GM21515 (cell line): ENCODE measurements around the gene DUSP7.

ENCODE experiments used
- ATAC-seq: cut with Tn5 transposase; IDR thresholded peaks from one replicate; pipeline ENCODE4 v1.9.1; 2021; ENCODE audit not compliant: unreplicated experiment

The DUSP7 gene

GRCh38 chr3:52068730-52069129, 12.4 kb upstream of the DUSP7 start:
- ATAC-seq = no peak

DNA sequence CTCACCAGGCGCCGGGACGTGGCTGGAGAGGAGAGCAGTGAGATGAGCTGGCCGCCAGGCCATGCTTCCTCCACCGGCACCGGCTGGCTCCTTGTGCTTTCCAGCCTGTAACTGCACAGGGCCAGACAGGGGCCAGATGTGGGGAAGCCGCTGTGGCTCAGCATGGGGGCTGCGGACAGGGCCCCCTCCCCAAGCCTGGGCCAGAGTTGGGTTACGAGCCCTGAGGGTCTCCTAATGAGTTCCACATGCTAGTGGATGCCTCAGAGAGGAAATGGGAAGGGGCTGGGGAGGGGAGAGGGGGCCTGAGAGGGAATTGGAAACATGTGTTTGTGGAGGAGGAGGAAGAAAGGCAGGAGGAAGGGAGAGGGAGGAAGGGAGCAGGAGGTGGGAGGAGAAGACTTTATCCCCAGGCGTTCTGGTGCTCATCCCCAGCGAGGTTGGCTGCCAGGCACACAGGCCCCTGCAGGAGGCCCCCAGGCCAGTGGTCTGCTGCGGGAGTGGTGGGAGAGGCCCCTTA, 11.7 kb upstream of the DUSP7 start:
- ATAC-seq = no peak

GRCh38 chr3:52067526-52067925, 11.2 kb upstream of the DUSP7 start:
- no peak for ATAC-seq

- no peak for ATAC-seq
Observed at GRCh38 chr3:52067046-52067445, 10.7 kb upstream of the DUSP7 start.

GRCh38 chr3:52065264-52065756, 8.9 kb upstream of the DUSP7 start:
- no peak for ATAC-seq

- ATAC-seq = no peak
Observed at GRCh38 chr3:52064561-52064960, 8.2 kb upstream of the DUSP7 start.

DNA sequence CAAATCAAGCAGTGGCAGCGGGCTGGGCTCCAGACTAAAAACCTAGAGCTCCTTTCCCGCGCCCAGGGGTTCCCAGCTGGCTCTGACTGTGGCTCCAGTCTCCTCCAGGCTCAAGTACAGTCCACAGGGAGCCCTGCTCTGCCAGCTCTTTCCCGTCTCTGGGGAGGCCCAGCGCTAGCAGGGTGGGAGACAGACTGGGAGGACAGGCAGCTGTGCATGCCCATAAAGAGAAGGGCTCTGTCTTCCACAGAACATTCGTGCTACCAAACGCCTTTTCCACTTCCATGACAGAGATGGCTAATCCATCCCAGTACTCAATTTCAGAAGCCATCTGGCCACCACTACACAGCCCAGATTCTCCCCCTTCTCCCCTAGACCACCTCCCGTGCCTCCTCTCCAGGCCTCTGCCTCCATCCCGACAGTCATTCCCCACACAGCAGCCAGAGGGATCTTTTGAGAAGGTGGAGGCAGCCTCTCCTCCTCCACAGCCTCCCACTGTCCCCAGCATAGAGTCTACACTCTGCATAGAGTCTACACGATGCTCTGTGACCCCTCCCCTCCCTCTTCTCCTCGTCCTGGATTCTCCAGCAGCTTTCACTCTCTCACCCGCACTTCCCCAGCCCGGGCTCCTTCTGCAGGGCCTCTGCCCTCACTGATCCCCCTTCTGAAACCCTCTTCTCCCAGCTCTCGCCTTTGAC, 6.8 kb upstream of the DUSP7 start:
- ATAC-seq = no peak

DNA sequence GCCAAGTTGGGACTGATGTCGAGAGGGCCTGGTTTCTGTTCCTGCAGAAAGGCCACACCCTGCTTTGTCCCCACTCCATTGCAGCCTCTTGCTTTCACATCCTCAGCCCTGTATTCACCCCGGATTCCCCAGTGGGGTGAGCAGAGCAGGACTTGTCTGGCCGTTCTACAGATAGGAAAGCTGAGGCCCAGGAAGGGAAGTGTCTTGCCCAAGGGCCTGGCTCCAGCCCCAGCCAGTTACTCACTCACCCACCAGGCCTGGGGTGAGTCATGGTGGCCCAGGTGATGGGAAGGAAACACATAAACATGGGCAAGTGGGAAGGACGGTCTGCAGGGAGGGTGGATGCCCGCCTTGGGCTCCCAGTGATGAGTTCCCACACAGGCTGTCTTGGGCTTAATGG, 6.1 kb upstream of the DUSP7 start:
- ATAC-seq = peak; percentile 34

DNA sequence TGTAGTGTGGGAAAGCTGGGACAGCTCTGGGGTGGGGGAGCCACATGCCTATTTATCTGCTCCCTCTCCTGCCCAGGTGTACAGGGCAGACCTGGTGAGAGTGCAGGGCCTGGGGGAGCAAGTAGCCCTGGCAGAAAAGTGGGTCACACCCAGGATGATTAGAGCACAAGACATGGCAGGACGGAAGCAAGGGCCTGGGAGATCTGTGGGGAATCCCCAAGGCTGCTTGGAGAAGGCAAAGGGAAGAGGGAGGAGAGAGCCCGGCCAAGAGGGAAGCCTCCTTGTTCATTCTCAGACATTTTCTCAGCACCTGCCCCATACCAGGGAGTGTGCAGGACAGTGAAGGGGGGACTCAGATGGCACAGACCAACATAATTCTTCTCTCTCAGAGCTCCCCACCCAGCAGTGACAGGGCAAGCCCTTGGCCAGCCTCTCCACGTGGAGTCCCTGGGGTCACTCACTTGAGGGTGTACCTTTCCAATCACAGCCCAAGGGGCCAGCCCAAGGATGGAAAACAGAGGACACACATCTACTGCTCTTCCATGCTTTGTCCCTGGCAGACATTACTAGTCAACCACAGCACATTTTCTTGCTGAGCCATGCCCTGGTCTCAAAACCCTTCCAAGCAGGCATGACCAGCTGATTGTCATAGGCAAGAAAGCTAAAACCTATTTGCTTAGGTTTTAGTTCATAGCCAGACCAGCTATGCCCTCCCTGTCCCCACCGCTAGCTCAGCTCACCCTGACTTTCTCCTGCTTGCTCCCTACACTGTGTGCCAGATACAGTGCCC, 4.9 kb upstream of the DUSP7 start:
- ATAC-seq = no peak

GRCh38 chr3:52059781-52060180, 3.4 kb upstream of the DUSP7 start:
- ATAC-seq = no peak

DNA sequence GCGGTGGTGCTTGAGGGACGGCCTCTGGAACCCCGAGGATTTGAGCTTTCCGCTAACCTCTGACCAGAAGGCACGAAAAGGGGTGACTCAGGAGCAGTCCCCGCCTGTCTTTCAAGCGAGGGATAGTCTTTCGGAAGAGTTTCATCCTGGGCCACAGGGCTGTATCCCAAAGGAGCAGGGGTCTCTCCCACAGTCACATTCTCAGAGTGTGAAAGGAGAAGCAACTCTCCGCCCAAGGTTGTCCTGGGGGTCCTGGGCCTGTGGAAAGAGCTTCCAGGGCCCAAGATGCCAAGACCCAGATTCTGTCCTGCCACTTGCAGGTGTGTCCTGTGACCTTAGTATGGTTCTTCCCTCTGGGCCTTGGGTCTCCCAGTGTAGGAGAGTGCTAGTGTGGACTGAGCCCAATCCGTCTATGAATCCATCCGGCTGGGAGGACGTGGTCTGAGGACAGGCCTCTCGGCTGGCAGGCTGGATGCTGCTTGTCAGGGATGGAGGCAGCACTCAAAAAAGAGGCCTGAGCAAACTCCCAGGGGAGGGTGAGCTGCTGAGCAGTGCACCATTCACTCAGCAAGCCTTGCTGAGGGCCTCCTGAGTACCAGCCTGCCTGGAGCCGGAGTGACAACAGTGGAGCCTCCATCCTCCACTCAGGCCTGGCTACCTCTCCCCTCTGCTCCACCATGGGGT, 1.6 kb upstream of the DUSP7 start:
- no peak for ATAC-seq

DNA sequence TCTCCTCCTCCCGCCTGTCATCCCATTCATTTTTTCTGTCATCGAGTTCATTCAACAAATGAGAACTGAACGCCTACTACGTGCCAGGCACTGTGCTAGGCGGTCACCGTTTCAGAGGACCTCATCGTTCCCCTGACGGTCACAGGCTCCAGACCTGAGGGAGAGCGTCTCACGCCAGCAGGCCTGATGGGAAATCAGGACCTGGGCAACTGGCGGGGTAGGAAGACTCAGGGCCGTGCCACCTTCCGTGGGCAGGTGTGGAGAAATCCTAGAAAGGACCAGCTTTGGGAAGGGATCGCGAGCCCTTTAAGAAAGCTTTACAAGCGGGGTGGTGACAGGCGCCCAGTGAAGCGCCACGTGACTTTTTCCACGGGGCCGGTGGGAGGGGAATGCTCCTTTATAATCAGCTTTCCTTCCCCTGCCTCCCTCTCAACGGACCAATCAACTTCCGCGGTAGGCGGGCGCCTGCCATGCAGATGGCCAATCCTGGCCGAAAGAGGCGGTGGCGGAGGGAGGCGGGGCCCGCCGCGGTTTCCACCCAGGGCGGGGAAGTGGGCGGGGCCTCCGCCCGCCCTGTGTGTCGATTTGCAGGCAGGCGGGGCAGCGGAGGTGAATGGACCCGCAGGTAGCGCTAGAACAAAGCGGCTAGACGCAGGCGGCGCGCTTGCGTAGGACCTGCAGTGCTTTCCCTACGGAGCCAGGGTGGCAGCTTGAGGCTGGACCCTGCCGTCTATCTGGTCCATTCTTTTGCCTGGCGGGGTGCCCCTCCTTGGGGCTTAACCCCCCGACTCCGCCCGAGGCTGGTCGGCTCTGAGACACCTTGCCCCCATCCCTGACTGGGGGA, 819 bp upstream of the DUSP7 start:
- peak; percentile 78 for ATAC-seq

DNA sequence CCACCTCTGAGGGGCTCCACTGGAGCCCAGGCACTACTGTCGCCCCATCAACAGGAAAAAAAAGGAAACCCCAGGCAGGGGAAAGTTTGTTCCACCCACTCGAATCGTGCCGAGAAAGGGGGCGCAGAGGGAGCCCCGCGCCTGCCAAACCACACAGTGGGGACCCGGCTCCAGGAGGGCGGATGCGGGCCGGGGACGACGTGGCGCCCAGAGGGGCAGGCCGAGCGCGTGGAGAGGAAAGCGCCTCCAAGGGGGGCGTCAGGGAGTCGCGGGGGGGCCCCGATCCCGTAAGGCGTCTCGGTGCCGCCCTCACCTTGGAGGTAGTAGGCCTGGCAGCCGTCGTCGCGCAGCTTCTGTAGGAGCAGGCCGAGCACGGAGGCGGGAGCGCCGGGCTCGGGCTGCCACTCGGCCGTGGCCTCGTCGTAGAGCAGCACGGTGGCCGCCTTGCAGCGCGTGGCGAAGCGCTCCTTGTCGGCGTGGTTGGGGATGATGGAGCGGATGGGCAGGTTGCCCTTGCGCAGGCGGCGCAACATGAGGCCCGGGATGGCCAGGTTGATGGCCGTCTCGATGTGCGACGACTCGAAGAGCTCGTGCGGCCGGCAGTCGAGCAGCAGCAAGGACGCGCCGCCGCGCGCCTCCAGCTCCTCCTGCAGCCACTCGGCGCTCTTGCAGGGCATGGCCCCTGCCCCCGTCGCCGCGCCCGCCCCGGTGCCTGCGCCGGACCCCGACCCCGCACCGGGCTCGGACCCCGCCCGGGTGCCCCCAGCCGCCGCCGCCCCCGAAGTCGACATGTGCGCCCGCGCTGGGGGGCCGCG, 627 bp downstream of the DUSP7 start:
- ATAC-seq = peak; percentile 7

DNA sequence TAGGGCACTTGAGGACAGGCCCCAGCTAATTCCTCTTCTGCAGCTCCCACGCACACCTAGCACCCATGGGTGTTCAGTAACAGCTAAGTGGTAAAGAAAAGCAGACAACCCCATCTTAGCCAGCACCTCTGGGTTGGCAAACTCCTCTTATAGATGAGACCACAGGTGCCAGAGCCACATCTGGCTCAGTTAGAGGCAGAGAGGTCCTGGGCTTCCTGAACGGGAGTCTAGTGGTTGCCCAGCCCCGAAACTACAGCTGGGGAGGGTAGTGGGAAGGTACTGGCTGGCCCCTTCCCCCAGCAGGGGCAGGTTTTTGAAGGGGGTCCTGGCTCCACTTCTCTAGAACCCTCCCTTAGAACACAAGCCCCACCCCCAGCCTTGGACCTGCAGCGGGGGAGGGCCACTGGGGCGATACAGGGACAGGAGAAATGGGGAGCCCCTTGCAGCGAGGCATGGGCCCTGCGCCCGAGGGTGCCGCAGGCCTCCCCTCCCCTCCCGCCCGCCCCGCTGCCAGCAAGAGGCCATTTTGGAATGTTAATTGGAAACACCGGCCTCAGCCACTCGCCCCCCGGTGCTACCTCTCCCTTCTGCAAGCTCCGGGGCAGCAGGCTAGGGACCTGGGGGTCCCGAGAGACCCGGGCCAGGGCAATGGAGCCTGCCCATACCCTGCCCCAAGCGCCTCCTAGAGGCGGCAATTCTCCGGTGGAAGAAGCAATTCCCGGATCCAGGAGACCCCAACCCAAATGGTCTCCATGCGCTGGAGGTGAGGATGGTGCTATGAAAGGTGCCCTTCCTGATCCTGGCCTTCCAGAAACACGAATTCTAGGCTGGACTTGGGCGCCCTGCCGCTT, 1.5 kb downstream of the DUSP7 start:
- ATAC-seq = no peak

DNA sequence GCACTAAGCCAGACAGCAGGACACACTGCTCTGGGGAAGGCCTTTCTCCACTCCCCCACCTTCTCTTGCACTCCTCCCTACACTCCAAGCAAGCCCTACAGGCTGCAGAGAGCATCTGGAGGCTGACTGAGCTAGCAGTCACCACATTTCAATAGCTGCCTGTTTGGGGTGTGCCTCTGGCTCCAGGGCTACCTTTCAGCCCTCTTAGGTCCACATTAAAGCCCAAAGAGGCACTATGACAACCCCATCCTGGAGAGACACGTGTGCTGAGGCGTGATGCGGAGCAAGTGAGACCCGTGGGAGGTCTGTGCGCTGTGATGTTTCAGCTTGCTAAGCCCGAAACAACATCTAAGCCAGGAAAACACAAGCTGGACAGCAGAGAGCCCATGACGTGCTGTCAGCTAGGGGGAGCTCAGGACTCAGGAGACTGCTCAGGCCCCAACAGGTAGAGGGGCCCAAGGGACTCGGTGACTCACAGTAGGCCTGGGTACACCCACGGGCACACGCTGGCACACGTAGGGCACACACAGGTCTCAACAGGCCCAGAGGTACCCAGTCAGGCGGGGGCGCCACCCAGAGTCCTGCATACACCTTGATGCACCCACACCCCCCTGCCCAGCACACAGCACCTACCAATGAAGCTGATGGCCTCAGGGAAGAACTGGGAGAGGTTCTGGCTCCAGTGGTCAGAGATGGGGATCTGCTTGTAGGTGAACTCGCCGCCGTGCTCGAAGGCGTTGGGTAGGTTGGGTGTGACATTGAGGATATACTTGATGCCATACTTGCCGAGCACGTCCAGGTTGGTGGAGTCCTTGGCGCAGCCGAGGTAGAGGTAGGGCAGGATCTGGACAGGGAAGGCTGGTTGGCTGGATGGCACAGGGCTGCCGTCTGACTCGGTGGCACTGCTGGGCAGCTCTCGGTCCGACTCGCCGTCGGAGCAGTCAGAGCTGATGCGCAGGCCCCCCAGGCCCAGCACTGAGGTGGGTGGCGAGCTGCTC, 2.8 kb downstream of the DUSP7 start:
- no peak for ATAC-seq

DNA sequence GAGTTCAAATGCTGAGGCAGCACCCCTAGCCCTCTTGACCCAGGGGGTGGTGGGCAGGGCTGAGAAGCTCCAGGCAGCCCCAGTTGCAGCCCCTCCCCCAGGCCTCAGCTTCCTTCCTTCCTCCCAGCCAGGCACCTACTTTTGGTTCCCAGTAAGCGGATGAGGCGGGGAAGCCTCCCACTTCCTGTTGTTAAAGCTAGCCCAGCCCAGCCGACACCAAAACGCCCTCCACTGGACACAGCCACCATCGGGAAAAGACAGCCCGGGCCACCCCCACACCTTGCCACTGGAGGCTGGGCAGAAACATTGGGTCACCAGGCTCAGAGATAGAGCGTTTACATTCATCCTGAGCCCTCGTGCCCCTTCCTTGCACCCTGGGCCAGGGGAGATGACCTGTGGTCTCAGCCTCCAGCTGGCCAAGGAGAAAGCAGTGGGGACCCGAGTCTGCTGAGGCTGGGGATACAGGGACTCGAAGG, 3.5 kb downstream of the DUSP7 start:
- no peak for ATAC-seq

- ATAC-seq = no peak
Observed at GRCh38 chr3:52051444-52051843, 4.9 kb downstream of the DUSP7 start.

GRCh38 chr3:52050571-52050970, 5.8 kb downstream of the DUSP7 start:
- no peak for ATAC-seq
